HG03558 (cell line): ENCODE results near the gene TP53TG5.

Source experiments
- ATAC-seq: cut with Tn5 transposase; IDR thresholded peaks from one replicate; pipeline ENCODE4 v1.9.1; 2021; ENCODE audit warnings: moderate number of reproducible peaks; ENCODE audit not compliant: unreplicated experiment; ENCODE audit errors: extremely low read depth

Gene TP53TG5

DNA sequence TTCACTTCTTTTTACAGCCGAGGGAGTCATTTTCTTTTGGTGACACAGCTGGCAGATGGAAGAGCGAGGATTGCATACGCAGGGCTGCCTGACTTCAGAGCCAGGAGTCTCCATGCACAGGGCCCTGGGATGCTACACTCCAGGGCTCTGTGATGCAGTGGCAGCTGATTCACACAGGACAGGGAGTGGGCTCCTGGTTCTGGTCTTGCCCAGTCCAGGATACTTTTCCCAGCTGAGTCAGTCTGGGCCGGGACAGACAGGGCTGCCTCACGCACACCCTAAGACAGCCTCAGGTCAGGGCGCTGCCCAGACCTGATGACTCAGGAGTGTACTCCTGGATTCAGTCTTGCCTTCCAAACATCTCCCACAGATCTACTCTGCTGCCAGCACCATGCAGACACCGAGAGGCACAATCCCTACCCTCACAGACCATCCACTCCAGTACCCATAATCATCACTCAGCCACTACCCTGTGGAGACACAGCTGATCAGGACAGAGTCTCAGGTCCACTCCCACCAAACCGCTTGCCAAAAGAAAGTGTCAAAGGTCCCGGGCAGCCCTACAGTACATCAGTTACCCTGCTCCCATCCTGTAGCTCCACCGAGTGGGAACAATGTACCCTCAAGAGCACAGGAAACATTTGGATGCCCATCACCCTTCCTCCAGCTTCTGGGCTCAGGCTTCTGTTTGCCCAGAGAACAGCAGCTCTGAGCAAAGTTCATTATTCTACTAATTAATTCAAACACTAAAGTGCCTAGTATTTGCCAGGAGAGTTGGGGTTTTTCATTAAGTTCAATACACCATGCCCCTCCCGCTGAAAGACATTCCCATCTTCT, 41.4 kb downstream of the TP53TG5 start:
- ATAC-seq = no peak

DNA sequence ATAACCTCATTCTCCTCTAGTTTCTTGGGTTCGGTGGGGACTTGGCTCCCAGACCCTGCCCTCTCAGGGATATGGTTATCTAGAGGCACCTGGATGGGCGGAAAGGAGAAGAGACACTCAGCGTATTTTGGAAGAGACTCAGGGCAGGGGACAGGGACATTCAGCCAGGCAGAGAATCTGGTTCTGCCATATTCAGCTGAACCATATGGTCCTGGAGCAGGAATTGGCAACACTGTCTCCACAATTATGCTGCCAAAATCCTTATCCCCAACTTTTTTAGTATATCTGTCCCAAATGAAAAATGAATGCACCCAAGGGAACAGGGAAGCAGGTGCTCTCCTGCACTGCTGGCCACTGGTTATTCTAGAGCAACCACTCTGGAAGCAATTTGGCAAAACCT, 47.6 kb downstream of the TP53TG5 start:
- ATAC-seq = no peak

DNA sequence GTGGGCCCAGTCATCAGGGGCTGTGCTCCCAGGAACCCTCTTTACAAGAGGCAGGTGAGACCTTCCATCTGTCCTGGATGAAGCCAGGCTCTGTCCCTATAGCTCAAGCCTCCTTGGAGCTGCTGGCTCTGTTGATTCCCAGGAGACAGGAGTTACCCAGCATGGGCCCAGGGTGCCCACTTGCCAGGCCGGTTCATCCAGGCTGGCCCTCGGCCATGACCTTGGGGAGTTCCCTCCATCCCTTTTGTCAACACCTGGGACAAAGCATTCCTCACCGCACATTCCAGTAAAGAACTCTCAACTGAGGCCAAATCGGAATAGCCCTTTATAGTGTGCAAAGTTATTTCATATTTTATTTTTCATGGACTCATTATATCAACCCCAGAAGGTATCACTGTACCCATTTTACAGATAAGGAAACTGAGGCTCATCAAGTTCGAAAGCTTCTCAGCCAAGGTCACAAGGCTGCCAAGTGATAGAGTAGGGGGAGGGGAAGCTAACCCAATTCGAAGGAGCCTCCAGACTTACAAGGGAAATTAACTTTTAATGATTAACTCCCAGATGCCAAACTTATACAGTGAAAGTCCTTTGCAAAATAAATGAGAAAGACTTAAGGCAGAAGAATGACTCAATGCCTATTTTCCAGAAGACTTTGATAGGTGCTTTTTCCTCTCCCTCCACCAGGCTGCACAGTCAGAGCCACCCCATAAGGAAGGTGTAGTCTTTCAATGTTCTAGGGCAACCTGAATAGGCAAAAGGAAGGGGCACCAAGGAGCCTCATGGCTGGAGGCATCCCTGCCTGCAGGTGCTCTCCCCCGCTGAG, 48.4 kb downstream of the TP53TG5 start:
- no peak for ATAC-seq

DNA sequence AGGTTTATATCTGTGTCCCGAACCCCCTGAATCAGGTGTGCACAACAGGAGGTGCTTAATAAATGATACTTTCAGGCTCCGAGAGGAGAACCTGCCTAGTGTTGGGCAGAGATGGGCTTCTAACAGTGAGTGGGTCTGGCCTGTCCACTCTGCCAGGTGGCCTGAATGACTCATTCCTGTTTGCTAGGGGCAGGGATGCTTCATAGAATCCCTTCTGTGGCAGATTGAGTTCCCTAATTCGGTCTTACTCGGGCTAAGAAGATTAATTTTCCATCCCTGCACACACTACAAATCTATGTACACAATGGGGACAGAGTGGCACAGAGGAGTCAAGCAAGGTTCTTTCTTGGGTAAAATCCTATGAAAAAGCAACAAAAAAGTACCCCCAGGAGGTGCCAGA, 49.7 kb downstream of the TP53TG5 start:
- ATAC-seq = no peak

DNA sequence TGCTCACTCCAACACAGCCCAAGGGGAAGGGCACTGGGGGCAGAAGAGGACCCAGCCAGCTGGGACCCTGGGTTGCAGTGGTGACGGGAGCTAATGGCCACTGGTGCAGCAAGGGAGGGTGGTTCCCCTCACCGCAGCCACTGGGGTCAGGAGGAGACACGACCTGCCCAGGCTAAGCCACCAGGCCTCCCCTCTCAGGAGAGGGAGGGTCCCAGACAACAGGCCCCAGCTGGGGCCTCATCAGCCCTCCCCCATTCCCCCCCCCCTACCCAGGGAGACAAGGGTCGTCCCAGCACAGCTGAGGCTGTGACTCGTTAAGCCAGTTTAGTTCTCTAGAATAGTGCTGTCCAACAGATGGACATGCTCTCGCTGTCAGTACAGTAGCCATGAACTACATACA, 52.8 kb downstream of the TP53TG5 start:
- ATAC-seq = no peak

DNA sequence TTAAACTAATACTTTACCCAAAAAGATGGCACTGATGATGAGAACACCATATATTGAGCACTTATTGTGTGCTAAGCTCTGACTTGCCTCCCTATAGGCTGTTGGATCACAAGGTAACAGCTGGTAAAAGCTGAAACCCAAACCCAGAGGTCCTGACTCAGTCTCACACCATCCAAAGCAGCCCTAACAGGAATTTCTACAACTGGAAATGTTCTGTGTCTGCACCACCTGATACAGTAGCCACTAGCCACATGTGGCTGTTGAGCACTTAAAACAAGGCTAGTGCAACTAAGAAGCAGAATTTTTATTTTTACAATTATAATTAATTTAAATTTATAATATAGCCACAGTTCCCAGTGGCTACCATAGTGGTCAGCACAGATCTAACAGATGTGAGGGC, 54.4 kb downstream of the TP53TG5 start:
- no peak for ATAC-seq

DNA sequence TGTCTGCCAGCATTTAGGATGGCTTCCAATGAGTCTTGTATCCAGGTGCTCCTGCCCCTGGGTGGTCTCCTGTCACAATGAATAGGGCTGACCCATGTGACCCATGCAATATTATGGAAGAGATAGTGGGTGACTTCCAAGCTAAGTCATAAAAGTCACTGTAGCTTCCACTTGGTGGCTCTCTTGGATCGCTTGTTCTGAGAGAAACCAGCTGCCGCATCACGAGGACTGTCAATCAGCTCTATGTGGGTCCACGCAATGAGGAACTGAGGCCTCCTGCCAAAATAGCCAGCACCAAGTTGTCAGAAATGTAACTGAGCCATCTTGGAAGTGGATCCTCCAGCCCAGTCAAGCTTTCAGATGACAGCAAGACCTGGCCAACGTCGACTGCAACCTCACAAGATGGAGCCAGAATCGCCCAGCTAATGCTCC, 55.2 kb downstream of the TP53TG5 start:
- ATAC-seq = no peak
